GM23248 (cell line): ENCODE measurements around the gene NHS.

Source experiments
- EZH2 ChIP-seq: fragments of 200-600 bp; sonication (generic); IDR thresholded peaks from 2 replicates; pipeline ENCODE4 v1.6.1; 2018; ENCODE audit warnings: antibody characterized with exemption, mild to moderate bottlenecking; ENCODE audit not compliant: insufficient read depth, poor library complexity, severe bottlenecking
- EZH2phosphoT487 ChIP-seq: fragments of 200-600 bp; sonication (generic); IDR thresholded peaks from 2 replicates; pipeline ENCODE4 v1.6.1; 2018; ENCODE audit warnings: antibody characterized with exemption, moderate library complexity, mild to moderate bottlenecking, low read depth; ENCODE audit not compliant: insufficient read depth

- no peak for TF ChIP-seq EZH2
- no peak for TF ChIP-seq EZH2phosphoT487
Observed at GRCh38 chrX:17590892-17591740, 216.1 kb downstream of the NHS start.
